ENCODE results near the gene IMPG2.
A peak's percentile ranks its signal among the peaks of the same experiment; 100 is the strongest.

IMPG2 gene

DNA sequence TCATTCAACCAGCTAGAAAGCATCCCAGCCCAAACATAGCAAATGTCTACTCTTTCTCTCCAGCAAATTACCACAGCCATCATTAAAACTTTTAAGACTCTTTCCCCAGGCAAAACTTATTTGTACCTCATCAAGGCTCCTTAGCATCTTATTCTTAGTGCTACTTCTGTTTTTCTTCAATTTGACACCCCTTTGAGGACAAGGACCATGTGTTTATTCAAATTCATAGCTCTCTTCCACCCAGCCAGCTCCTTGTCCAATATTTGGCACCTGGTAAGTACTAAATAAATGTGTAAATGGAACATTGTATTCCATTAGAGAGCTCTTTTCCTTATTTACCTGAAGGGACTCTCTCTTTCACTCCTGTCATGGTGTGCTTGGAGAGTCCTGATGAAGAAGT, 89.8 kb downstream of the IMPG2 start:
- no peak for DNase-seq

DNA sequence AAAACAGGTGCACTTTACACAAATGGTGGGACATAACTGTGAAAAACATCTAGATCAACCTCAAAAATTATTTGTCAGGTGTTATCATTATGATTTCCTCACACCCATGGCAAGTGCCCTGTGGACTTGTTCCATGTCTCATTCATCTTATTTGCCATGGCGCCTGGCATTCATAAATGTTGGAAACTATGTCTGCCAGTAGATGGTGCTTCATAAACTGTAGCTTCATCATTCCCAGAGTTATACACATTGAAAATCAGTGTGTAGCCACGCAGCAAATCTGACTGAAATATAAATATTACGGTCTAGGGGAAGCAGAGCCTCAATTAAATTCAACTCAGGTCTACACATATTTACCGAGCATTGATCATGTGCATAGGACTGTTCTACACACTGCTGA, 90.7 kb downstream of the IMPG2 start:
- no peak for DNase-seq

- no peak for DNase-seq
Observed at GRCh38 chr3:101228441-101228840, 91.9 kb downstream of the IMPG2 start.

GRCh38 chr3:101224739-101225138, 95.6 kb downstream of the IMPG2 start:
- no peak for DNase-seq

- no peak for DNase-seq
Observed at GRCh38 chr3:101223016-101223415, 97.4 kb downstream of the IMPG2 start.

- no peak for DNase-seq
Observed at GRCh38 chr3:101219842-101220560, 100.4 kb downstream of the IMPG2 start.

- DNase-seq: no peak
Observed at GRCh38 chr3:101217472-101218245, 102.7 kb downstream of the IMPG2 start.

- DNase-seq: no peak
Observed at GRCh38 chr3:101216710-101217465, 103.5 kb downstream of the IMPG2 start.

GRCh38 chr3:101212730-101213129, 107.6 kb downstream of the IMPG2 start:
- no peak for DNase-seq

- no peak for DNase-seq
Observed at GRCh38 chr3:101204246-101204645, 116.1 kb downstream of the IMPG2 start.

GRCh38 chr3:101203411-101203810, 117.0 kb downstream of the IMPG2 start:
- DNase-seq: no peak

DNA sequence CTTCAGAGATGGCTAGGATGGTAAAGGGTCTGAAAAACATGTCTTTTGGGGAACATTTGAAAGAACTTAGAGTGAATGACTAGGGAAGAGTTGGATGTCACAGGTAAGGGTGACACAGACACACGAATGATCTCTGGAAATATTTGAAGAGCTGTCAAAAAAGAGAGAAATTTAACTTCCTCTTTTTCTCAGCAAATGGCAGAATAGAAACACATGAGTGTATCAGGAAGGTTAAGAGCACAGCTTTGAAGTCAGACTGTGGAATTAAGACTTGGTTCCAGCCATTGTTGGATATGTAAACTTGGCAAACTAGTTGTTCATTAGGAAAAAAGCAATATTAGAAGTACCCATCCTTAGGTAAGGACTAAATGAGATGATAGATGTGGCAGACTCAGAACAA, 117.7 kb downstream of the IMPG2 start:
- DNase-seq: no peak

GRCh38 chr3:101200461-101200860, 119.9 kb downstream of the IMPG2 start:
- DNase-seq: no peak

DNA sequence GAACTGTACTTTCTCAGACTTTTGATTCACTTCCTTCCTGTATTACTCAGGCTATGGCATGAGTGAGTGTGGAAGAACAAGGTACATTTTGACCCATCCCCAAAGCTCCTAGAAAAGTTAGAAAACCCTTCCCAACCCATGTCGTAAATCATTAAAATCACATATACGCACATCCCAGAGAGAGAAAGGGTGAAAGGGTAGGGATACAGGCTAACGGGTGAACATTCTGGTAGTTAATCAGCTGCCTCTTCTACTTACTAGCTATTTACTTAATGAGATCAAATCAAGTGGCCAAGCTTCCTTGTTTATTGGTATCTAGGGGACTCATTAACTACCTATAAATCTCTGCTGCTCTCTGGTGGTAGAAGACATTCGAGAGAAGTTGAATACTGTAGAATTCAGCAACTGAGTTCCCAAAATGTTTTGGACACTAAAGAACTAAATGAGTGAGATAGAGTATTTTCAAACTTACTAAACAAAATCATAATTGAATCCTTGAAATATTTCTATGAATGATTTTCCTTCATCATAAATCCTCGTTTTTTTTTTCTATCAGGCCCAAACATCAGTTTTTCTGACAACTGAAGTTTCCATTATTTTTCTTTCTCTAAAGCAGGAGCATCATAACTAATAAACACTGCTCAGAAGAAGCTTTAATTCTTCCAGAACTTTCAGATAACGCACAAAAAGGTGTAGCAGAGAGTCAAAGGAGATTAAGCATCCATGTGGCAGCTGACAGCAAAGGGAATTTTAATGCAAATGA, 124.2 kb downstream of the IMPG2 start:
- peak; percentile 11 for DNase-seq

GRCh38 chr3:101194392-101194791, 126.0 kb downstream of the IMPG2 start:
- DNase-seq: no peak

DNA sequence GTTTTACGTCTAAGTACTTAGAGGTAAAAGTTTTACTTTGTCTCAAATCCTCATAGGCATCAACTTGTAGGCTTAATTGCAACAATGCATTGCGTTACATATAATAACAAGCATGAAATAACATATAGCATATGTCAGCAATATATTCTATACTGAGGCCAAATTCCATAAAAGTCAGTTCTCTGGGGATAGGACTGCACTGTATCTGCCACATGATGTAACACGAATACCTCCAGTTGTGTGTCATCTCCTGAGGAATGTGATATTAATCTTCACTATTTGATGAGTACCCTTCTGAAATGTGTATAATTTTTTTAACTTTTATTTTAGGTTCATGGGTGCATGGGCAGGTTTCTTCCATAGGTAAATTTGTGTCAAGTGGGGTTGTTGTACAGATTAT, 126.4 kb downstream of the IMPG2 start:
- DNase-seq: no peak

GRCh38 chr3:101189796-101190195, 130.6 kb downstream of the IMPG2 start:
- DNase-seq: no peak

DNA sequence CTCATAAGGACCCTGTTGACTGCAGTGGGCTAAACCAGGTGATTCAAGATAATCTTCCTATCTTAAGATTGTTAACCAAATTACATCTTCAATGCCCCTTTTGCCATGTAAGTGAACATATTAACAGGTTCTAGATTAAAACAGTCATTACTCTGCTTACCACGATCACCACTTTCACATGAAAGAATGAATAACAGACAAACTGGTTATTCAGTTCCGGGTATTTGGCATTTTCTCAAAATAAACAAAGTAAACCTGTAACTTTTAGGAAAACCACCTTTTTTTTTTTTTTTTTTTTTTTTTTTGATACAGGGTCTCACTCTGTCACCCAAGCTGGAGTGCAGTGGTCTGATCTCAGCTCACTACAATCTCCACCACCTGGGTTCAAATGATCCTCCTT, 131.2 kb downstream of the IMPG2 start:
- no peak for DNase-seq

GRCh38 chr3:101185341-101185740, 135.0 kb downstream of the IMPG2 start:
- DNase-seq: no peak

DNA sequence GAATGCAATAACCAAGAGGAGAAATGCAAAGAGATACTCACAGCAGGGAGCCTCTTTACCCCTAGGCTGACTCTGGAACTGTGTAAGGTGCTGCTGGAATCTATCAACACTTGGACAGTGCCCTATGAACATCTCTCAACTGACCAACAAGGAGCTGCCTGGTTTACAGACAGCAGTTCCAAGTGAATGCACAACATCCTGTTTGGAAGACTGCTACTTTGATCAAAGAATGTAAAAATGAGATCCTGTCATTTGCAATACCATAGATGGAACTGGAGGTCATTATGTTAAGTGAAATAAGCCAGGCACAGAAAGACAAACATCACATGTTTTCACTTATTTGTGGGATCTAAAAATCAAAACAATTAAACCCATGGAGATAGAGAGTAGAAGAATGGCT, 136.3 kb downstream of the IMPG2 start:
- no peak for DNase-seq

DNA sequence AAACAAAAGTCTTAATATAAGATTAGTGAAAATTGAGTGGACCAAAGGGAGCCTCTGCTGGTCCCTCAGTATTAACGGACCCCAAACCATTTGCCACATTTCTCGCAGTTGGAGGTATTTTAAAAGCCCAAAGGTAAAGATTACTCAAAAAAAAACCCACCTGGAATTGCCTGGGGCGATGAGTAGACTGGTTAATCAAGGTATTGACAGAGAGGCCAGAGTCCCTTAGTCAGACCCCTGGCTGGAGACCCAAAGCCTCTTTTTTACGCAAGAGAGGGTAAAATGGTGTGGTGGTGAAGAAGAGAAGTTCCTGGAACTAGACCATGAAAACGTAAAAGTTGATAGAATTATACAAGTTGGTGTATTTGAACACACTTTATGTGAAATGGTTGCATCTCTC, 137.2 kb downstream of the IMPG2 start:
- DNase-seq: no peak

- no peak for DNase-seq
Observed at GRCh38 chr3:101182734-101183133, 137.6 kb downstream of the IMPG2 start.

GRCh38 chr3:101181801-101182200, 138.6 kb downstream of the IMPG2 start:
- DNase-seq: no peak

All from NCI-H1092 treated with DMSO at 0.1 percent for 48 hours (cell line).